HG02588 (cell line): ENCODE measurements around the gene TNFAIP8.

ENCODE experiments used
- ATAC-seq: cut with Tn5 transposase; IDR thresholded peaks from one replicate; pipeline ENCODE4 v1.9.1; 2021; ENCODE audit warnings: mild to moderate bottlenecking, moderate library complexity; ENCODE audit not compliant: unreplicated experiment

Gene TNFAIP8

DNA sequence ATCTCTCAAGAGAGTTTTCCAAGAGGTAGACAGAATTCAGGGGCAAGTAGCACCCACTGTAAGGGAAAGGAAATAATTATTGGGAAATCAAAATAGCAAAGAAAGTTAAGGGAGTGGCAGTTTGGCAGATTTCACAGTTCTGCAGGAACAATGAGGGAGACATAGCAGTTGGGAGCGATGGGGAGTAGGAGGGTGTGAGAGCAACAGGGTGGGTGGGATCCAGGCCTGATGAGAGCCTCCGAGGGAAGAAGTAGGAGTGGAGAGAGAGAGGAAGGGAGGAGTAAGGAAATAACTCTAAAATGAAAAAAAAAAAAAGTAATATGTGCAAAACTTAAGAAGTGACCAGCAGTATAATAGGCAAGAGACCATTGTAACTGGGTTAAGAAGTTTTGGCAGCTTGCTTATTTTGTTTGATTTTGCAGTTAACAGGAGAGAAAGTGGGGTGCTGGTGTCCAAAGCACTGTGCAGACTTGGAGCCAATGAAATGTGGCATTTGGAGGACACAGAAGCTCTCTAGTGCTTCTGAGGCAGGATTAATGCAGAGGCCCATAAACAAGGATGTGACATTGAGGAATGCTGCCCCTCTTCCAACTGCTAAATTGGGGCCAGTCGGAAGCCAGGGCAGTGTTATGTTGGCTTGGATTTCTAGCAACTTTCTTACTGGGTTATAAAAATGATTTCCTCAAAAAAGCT is 10.2 kb downstream of the TNFAIP8 start:
- no peak for ATAC-seq

DNA sequence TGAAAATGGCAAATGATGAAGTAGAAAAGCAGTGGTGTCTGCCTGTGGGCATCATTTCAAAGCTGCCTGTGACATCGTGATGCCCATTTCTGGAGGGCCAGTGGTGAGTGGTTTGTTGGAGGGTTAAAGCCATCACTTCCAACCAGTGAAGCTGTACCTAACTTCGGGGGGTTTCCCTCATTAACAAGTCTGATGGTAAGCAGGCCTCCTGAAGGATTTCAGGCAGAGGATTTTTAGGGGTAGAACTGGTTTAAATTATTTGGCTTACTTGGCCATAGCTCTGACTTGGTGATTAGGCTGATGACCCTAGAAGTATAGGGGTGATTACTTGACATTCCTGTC is 10.7 kb downstream of the TNFAIP8 start:
- no peak for ATAC-seq

- peak; percentile 79 for ATAC-seq
These were observed 11.9 kb downstream of the TNFAIP8 start for GRCh38 chr5:119367502-119368237.

- ATAC-seq = no peak
These were observed 12.4 kb downstream of the TNFAIP8 start for GRCh38 chr5:119368238-119368630.

DNA sequence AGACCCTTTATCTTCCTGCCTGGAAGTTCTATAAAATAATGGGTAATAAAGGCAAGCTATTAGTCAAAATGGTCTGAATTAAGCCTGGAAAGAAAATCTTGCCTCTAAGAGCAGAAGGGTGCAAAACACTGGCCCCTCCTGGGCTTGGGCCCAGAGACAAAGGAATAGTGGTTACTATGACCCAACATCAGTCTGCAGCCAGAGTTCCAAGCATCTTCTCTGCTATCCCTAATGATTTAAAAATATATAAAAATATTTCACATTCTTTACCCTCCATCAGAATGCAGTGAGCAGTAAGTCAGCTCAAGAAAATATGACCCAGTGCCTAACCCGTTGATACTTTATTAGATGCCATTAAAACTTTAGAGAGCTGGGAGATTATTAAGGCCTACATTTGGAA is 14.7 kb downstream of the TNFAIP8 start:
- ATAC-seq = no peak

DNA sequence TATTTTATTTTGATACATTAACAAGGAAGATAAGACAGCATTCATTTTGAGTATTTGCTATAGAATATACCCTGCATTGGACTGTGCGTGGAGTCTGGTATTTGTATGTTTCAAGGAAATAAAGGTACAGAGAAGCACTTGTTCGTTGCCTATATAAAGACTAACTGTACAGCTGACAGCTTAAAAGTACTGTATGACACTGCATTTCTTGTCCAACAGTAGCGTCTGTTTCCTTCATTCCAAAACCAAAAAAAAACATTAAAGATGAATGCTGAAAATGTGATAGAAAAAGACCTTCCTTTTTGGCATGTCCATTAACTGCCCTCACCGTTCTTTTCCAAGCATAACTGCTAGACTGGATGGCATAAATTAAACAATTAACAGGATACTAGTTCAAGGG is 15.3 kb downstream of the TNFAIP8 start:
- ATAC-seq = no peak

DNA sequence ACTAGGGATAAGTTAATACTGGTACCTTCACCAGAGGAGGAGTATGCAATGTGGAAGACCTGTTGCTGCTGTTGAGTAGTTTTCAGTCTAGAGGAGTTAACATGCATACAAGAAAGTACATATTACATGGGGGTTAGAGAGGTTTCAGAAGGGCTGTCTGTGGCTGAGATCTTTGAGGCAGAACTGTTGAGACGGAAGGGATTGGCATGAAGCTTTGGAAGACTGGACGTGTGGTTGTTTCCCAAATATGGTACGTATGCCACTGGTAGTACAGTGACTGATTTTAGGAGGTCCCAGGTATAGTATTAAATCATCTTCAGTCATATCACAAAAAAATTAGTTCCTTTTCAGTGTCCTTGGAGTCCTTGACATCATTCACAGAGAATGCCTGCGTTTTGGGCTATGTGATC is 17.6 kb downstream of the TNFAIP8 start:
- no peak for ATAC-seq

- ATAC-seq = no peak
These were observed 19.1 kb downstream of the TNFAIP8 start for GRCh38 chr5:119374901-119375300.

DNA sequence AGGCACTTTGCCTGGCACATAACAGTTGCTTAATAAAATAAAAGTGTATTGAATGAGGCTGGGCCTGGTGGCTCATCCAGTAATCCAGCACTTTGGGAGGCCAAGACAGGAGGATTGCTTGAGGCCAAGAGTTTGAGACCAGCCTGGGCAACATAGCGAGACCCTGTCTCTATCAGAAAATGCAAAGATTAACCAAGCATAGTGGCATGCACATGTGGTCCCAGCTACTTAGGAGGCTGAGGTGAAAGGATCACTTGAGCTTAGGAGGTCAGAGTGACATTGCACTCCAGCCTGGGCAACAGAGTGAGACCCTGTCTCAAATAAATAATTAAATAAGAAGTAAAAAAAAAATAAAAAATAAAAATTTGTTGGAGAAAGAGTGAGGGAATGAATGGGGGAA is 21.2 kb downstream of the TNFAIP8 start:
- ATAC-seq = no peak

- ATAC-seq = no peak
These were observed 22.4 kb downstream of the TNFAIP8 start for GRCh38 chr5:119378075-119378700.

GRCh38 chr5:119379096-119379495 is 23.3 kb downstream of the TNFAIP8 start:
- ATAC-seq = no peak

- no peak for ATAC-seq
These were observed 24.2 kb downstream of the TNFAIP8 start for GRCh38 chr5:119379942-119380547.

DNA sequence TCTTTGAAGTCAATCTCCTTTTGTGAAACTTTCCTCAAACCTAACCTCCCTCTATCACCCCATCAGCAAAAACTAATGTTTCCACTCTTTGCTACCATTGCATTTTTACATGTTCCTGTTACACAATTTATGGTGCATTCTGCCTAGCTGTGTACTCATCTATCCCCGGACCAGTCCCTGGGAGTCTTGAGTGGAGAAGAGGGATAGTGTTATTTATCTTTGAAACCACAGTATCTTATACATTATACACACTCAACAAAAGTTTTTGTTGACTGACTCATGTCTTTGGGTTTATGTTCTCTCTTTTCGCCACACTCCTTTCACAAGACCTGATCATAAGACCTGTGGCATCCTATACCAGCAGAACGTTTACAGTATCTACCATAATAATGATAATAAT is 26.4 kb downstream of the TNFAIP8 start:
- no peak for ATAC-seq

DNA sequence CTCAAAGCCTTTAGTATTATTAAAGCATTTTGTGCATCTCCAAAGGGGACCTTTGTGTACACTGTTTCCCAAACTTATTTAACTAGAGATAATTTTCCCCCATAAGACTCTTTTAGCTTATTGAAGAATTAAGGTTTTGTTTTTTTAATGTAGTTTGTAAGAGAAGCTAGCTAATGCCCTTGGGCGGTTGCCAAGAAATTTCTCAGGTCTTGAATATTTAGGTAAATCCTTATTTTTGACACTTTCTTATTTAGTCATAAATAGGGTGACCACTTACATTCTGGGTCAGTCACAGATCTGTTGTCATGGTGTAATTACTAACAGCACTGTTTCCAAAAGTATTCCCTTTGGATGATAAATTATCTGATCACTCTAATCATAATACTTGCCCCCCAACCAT is 27.2 kb downstream of the TNFAIP8 start:
- no peak for ATAC-seq

DNA sequence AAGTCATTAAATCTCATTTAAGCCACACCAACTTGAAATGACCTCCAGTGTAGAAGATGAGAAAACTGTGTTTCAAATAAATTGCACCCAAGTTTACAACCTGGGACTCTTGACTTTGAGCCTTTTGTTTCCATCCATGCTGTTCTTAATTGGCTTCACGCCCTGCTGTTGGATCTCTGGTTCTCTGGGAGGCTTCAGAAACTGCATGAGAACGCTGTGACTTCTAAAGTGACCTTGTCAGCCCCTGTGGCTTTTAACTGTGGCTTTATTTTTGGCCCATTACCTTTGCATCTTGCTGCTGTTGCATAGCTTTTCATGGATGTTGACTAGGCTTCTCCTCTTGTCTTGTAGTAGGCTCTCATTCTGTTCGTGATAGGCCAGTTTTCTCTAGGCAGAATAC is 29.3 kb downstream of the TNFAIP8 start:
- peak; percentile 35 for ATAC-seq

- ATAC-seq = peak; percentile 41
These were observed 29.8 kb downstream of the TNFAIP8 start for GRCh38 chr5:119385536-119386128.

GRCh38 chr5:119386596-119387344 is 31.0 kb downstream of the TNFAIP8 start:
- no peak for ATAC-seq

- no peak for ATAC-seq
These were observed 32.3 kb downstream of the TNFAIP8 start for GRCh38 chr5:119387945-119388618.

- no peak for ATAC-seq
These were observed 32.9 kb downstream of the TNFAIP8 start for GRCh38 chr5:119388619-119389190.
